Nephron (organoid): Measurements from ENCODE around the gene CACNA2D4.
A peak's percentile ranks its signal among the peaks of the same experiment; 100 is the strongest.

Experiments used
- H3K27ac Mint-ChIP-seq, 3 experiments: 2 replicates each; pipeline ENCODE4 v1.8.0; 2020; ENCODE audit warnings: mixed read lengths in 3 of 3, mild to moderate bottlenecking in 2 of 3, moderate library complexity in 1 of 3
- H3K27me3 Mint-ChIP-seq: 2 replicates; pipeline ENCODE4 v1.8.0; 2021; ENCODE audit warnings: low read depth, mild to moderate bottlenecking, moderate library complexity, mixed read lengths
- H3K36me3 Mint-ChIP-seq: 2 replicates; pipeline ENCODE4 v1.8.0; 2020; ENCODE audit warnings: low read depth, mixed read lengths
- H3K4me1 Mint-ChIP-seq: 2 replicates; pipeline ENCODE4 v1.8.0; 2020; ENCODE audit warnings: mixed read lengths
- H3K4me3 Mint-ChIP-seq, 3 experiments: 2 replicates each; pipeline ENCODE4 v1.8.0; 2020; ENCODE audit warnings: mild to moderate bottlenecking in 3 of 3, mixed read lengths in 3 of 3, moderate library complexity in 2 of 3
- H3K9me3 Mint-ChIP-seq: 2 replicates; pipeline ENCODE4 v1.8.0; 2020; ENCODE audit warnings: mixed read lengths
- CTCF ChIP-seq, 3 experiments: fragments of 200-600 bp; sonication (generic); IDR thresholded peaks; one replicate each; pipeline ENCODE4 v1.5.0; 2021; ENCODE audit warnings: antibody characterized with exemption in 3 of 3; ENCODE audit not compliant: unreplicated experiment in 3 of 3

Gene CACNA2D4

DNA sequence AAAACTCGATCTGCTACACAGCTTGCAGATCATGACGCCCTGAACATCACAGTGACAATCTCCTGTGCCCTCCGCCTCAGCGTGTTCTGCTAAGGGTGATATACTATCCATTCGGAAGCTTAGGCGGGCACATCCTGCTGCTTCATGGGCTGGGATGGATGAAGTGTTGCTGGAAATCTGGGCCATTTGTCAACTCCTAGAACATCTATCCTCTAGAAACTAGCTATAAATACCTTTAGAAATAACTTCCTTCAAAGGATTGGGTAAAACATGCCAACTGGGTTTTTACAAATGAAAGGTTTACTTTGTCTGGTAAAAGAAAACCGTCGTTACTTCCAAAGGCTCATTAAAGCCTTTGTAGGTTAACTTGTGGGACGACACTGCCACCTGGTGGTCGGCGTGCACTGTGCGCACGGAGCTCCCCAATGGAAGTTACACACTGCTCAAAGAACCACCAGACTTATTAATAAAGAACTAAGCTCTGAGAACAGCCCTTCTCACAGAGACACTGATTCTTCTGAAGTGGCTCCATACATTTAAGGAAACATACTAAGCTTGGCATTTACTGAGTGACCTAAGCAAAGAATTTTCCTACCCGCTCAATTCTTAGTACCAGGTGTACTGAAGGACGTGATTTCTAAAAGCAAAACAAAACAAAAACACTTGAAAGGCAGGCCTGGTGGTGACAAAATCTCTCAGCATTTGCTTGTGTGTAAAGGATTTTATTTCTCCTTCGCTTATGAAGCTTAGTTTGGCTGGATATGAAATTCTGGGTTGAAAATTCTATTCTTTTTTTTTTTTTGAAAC is 21.6 kb upstream of the CACNA2D4 start:
- Mint-ChIP-seq H3K27me3 (no peaks in the 10 kb centered on the region), H3K36me3 (peaks cover 47% of the 10 kb centered on the region), H3K4me3 (peak overlapping the region in 2 of 3 experiments; percentile 7 to 37), H3K27ac (peak overlapping the region; percentile 3 to 12 (median 7)), H3K4me1 (peaks cover 19% of the 10 kb centered on the region), H3K9me3 (peaks cover 19% of the 10 kb centered on the region)
- peak; percentile 94 to 96 (median 95) for TF ChIP-seq CTCF (IDR thresholded peaks at IDR 0.05; ENCODE audit: unreplicated experiment in 3 of 3)

- peaks cover 40% of the 10 kb centered on the region for H3K36me3 Mint-ChIP-seq
- peaks cover 21% of the 10 kb centered on the region for H3K4me1 Mint-ChIP-seq
- no peaks in the 10 kb centered on the region for H3K27me3 Mint-ChIP-seq
- peak overlapping the region in 1 of 3 experiments; percentile 7 for H3K27ac Mint-ChIP-seq
- H3K9me3 Mint-ChIP-seq = peaks cover 17% of the 10 kb centered on the region
- no peak overlapping the region for H3K4me3 Mint-ChIP-seq
- no peak for TF ChIP-seq CTCF (IDR thresholded peaks at IDR 0.05; ENCODE audit: unreplicated experiment in 3 of 3)
Observed at GRCh38 chr12:1939331-1939730, 20.9 kb upstream of the CACNA2D4 start.

- H3K27me3 Mint-ChIP-seq = no peaks in the 10 kb centered on the region
- H3K9me3 Mint-ChIP-seq = peaks cover under 1% of the 10 kb centered on the region
- TF ChIP-seq CTCF (IDR thresholded peaks at IDR 0.05; ENCODE audit: unreplicated experiment in 3 of 3) = no peak
- no peak overlapping the region for H3K4me3 Mint-ChIP-seq
- H3K27ac Mint-ChIP-seq = no peak overlapping the region
- peaks cover 24% of the 10 kb centered on the region for H3K36me3 Mint-ChIP-seq
- H3K4me1 Mint-ChIP-seq = peaks cover 38% of the 10 kb centered on the region
Observed at GRCh38 chr12:1937481-1938224, 19.2 kb upstream of the CACNA2D4 start.

GRCh38 chr12:1936406-1937320 is 18.2 kb upstream of the CACNA2D4 start:
- Mint-ChIP-seq H3K36me3 (peaks cover 14% of the 10 kb centered on the region), H3K27me3 (peaks cover 6% of the 10 kb centered on the region), H3K27ac (peak overlapping the region in 1 of 3 experiments; percentile 19), H3K4me1 (peaks cover 48% of the 10 kb centered on the region), H3K4me3 (no peak overlapping the region), H3K9me3 (no peaks in the 10 kb centered on the region)
- TF ChIP-seq CTCF (IDR thresholded peaks at IDR 0.05; ENCODE audit: unreplicated experiment in 3 of 3) = no peak

GRCh38 chr12:1935700-1936378 is 17.4 kb upstream of the CACNA2D4 start:
- H3K36me3 Mint-ChIP-seq = peaks cover 8% of the 10 kb centered on the region
- peak overlapping the region in 1 of 3 experiments; percentile 19 for H3K27ac Mint-ChIP-seq
- H3K4me1 Mint-ChIP-seq = peaks cover 54% of the 10 kb centered on the region
- no peak overlapping the region for H3K4me3 Mint-ChIP-seq
- no peak for TF ChIP-seq CTCF (IDR thresholded peaks at IDR 0.05; ENCODE audit: unreplicated experiment in 3 of 3)
- H3K27me3 Mint-ChIP-seq = peaks cover 6% of the 10 kb centered on the region
- H3K9me3 Mint-ChIP-seq = no peaks in the 10 kb centered on the region
